Measurements from ENCODE around the gene SMR3B. TPM values are rescaled to one million over a fixed set of nuclear protein-coding genes. Genes with fewer than 3 reads are reported as not detected.

SMR3B gene
- total RNA-seq, 1 experiment from 2014 or later, result 2.0 TPM

- BruUV-seq (replicated peaks), result no TSS peak
- ChIA-PET POLR2A (ENCODE audit: low non-redundant PET) (no interaction called here), CTCF (no interaction called here)
- no peaks in the 10 kb centered on the region for H3K27me3 ChIP-seq (replicated peaks; ENCODE audit: insufficient read depth, low read depth, low read length, poor library complexity)
- no peaks in the 10 kb centered on the region for H3K36me3 ChIP-seq (ENCODE audit: insufficient read depth, low read length, poor library complexity, severe bottlenecking)
- H3K4me1 ChIP-seq (ENCODE audit: insufficient read depth, low read length, poor library complexity, severe bottlenecking), result no peaks in the 10 kb centered on the region
- no peak overlapping the region for H3K4me3 ChIP-seq (ENCODE audit: low read depth, low read length, poor library complexity, severe bottlenecking)
- TF ChIP-seq EZH2 (IDR thresholded peaks at IDR 0.05; ENCODE audit: borderline replicate concordance, low read depth, low read length, poor library complexity, severe bottlenecking), result no peak
- no peak for TF ChIP-seq CTCF (conservative IDR thresholded peaks at IDR 0.05; ENCODE audit: low read depth, low read length)
- DNase-seq (ENCODE audit: low spot score), result no peak
- H3K9me3 ChIP-seq (ENCODE audit: low read depth, low read length, poor library complexity, severe bottlenecking), result no peaks in the 10 kb centered on the region
- intact Hi-C loops (cut with micrococcal nuclease; ENCODE audit: unreplicated experiment), result no loop called here
- H3K27ac ChIP-seq (ENCODE audit: low read depth, low read length, poor library complexity, severe bottlenecking), result no peak overlapping the region
Measured at GRCh38 chr4:70399319-70399718, 16.4 kb downstream of the SMR3B start.

DNA sequence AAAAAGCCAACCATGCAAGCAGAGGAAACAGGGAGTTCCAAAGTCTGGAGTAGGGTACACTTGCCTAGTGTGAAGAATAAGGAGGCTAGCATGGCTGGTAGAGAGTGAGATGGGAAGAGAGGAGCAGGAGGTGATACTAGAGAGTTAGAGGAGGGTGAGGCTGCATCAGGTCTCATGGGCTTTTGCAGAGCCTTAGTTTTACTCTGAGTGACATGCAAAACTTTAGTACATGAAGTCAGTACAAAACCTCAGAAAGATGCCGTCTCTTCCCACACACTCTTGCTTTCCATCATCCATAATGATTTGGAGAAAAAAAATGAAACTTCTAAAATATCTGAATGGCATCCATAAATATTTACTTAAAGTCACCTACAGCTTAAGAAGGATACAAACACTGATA, 19.8 kb downstream of the SMR3B start:
- BruUV-seq (replicated peaks), result no TSS peak
- no peaks in the 10 kb centered on the region for H3K36me3 ChIP-seq (ENCODE audit: insufficient read depth, low read length, poor library complexity, severe bottlenecking)
- no peak overlapping the region for H3K27ac ChIP-seq (ENCODE audit: low read depth, low read length, poor library complexity, severe bottlenecking)
- H3K9me3 ChIP-seq (ENCODE audit: low read depth, low read length, poor library complexity, severe bottlenecking), result no peaks in the 10 kb centered on the region
- H3K4me3 ChIP-seq (ENCODE audit: low read depth, low read length, poor library complexity, severe bottlenecking), result no peak overlapping the region
- intact Hi-C loops (cut with micrococcal nuclease; ENCODE audit: unreplicated experiment), result no loop called here
- CTCF ChIA-PET, result no interaction called here
- TF ChIP-seq EZH2 (IDR thresholded peaks at IDR 0.05; ENCODE audit: borderline replicate concordance, low read depth, low read length, poor library complexity, severe bottlenecking) (no peak), CTCF (conservative IDR thresholded peaks at IDR 0.05; ENCODE audit: low read depth, low read length) (no peak)
- no peaks in the 10 kb centered on the region for H3K27me3 ChIP-seq (replicated peaks; ENCODE audit: insufficient read depth, low read depth, low read length, poor library complexity)
- no peaks in the 10 kb centered on the region for H3K4me1 ChIP-seq (ENCODE audit: insufficient read depth, low read length, poor library complexity, severe bottlenecking)
- POLR2A ChIA-PET (ENCODE audit: low non-redundant PET), result no interaction called here
- no peak for DNase-seq (ENCODE audit: low spot score)

- ChIA-PET CTCF (no interaction called here), POLR2A (ENCODE audit: low non-redundant PET) (no interaction called here)
- Histone ChIP-seq H3K36me3 (ENCODE audit: insufficient read depth, low read length, poor library complexity, severe bottlenecking) (no peaks in the 10 kb centered on the region), H3K27ac (ENCODE audit: low read depth, low read length, poor library complexity, severe bottlenecking) (no peak overlapping the region), H3K4me3 (ENCODE audit: low read depth, low read length, poor library complexity, severe bottlenecking) (no peak overlapping the region), H3K27me3 (replicated peaks; ENCODE audit: insufficient read depth, low read depth, low read length, poor library complexity) (no peaks in the 10 kb centered on the region), H3K4me1 (ENCODE audit: insufficient read depth, low read length, poor library complexity, severe bottlenecking) (no peaks in the 10 kb centered on the region), H3K9me3 (ENCODE audit: low read depth, low read length, poor library complexity, severe bottlenecking) (no peaks in the 10 kb centered on the region)
- no peak for DNase-seq (ENCODE audit: low spot score)
- BruUV-seq (replicated peaks), result no TSS peak
- intact Hi-C loops (cut with micrococcal nuclease; ENCODE audit: unreplicated experiment), result no loop called here
- TF ChIP-seq CTCF (conservative IDR thresholded peaks at IDR 0.05; ENCODE audit: low read depth, low read length) (no peak), EZH2 (IDR thresholded peaks at IDR 0.05; ENCODE audit: borderline replicate concordance, low read depth, low read length, poor library complexity, severe bottlenecking) (no peak)
Measured at GRCh38 chr4:70405765-70406164, 22.8 kb downstream of the SMR3B start.
